Fibroblast of skin of scalp (primary cell): Measurements from ENCODE around the gene PAFAH1B2.

ENCODE experiments used
- DNase-seq: peaks from one replicate; pipeline ENCODE4 v3.0.0-alpha.2; 2013

The PAFAH1B2 gene

GRCh38 chr11:117222991-117223740, 79.1 kb downstream of the PAFAH1B2 start:
- DNase-seq = no peak

GRCh38 chr11:117223741-117224689, 79.9 kb downstream of the PAFAH1B2 start:
- DNase-seq = no peak

DNA sequence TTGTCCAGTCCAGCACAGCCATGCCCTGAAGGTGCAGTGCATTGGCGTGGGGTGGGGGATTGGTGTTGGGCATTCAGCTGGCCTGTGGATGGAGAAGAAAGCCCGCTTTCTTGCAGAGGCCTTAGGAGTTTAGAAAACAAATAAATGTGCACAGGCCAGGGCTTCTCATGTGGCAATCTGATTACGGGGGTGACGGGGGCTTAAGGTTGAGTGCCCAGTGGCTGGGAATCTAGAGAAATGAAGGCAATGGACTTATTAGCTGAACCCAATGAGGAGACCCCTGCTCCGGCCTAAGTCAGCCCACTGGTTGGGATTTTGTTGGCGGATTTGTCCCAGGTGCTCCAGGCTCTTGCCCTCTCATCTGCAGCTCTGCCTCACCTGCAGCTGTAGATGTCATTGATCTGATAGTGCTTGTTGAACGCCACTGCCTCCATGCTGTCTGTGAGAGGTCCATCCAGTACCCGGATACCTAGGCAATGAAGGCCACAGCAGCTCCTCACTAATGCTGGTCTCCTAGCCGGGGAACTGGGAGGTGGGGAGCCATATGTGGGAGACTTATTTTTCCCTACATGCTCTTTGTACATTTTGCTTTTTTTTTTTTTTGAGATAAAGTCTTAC, 81.6 kb downstream of the PAFAH1B2 start:
- DNase-seq = no peak
